Osteoblast (primary cell): ENCODE results near the gene ITPR3. TPM values are rescaled to one million over a fixed set of nuclear protein-coding genes. Genes with fewer than 3 reads are reported as not detected.

Source experiments
- DNase-seq: peaks from one replicate; pipeline ENCODE4 v3.0.0; 2011; ENCODE audit warnings: low spot score, mixed read lengths; ENCODE audit not compliant: insufficient read length; ENCODE audit errors: missing footprints
- H2AFZ ChIP-seq: 2 replicates; pipeline ENCODE4 v1.6.0; 2011; ENCODE audit warnings: mild to moderate bottlenecking, low read length
- H3K27ac ChIP-seq: 2 replicates; pipeline ENCODE4 v1.5.1; 2011; ENCODE audit warnings: mild to moderate bottlenecking, low read depth, low read length, moderate library complexity
- H3K27me3 ChIP-seq: 2 replicates; pipeline ENCODE4 v1.6.0; 2012; ENCODE audit warnings: mild to moderate bottlenecking, control low read depth, inconsistent platforms, low read length, moderate library complexity; ENCODE audit not compliant: insufficient read depth
- H3K36me3 ChIP-seq: 2 replicates; pipeline ENCODE4 v1.5.1; 2011; ENCODE audit warnings: mild to moderate bottlenecking, low read length, control low read depth, moderate library complexity; ENCODE audit not compliant: insufficient read depth
- H3K4me1 ChIP-seq: 2 replicates; pipeline ENCODE4 v1.5.1; 2011; ENCODE audit warnings: mild to moderate bottlenecking, low read length, control low read depth, moderate library complexity; ENCODE audit not compliant: insufficient read depth
- H3K4me2 ChIP-seq: 2 replicates; pipeline ENCODE4 v1.6.0; 2011; ENCODE audit warnings: mild to moderate bottlenecking, low read length; ENCODE audit not compliant: insufficient read depth
- H3K4me3 ChIP-seq: fragments of 200-600 bp; sonication (generic); 3 replicates; pipeline ENCODE4 v1.5.1; 2012; ENCODE audit warnings: mild to moderate bottlenecking, low read length, inconsistent platforms; ENCODE audit not compliant: insufficient read depth
- H3K79me2 ChIP-seq: 2 replicates; pipeline ENCODE4 v1.6.0; 2012; ENCODE audit warnings: mild to moderate bottlenecking, low read length, control low read depth, inconsistent platforms; ENCODE audit not compliant: insufficient read depth
- H3K9me3 ChIP-seq: 2 replicates; pipeline ENCODE4 v1.5.1; 2011; ENCODE audit warnings: low read depth, low read length, control low read depth
- H4K20me1 ChIP-seq: 2 replicates; pipeline ENCODE4 v1.6.0; 2012; ENCODE audit warnings: mild to moderate bottlenecking, low read length, control low read depth; ENCODE audit not compliant: insufficient read depth
- total RNA-seq: library from RNA; depleted of rRNA; stranded (reverse); fragments of >200 nt; gene quantifications from 2 replicates; pipeline ENCODE4 v1.2.3, GENCODE V29; 2012
- TF ChIP-seq, protein P1 (sequence below): IDR thresholded peaks from 2 replicates; pipeline ENCODE4 v1.5.1; 2011; ENCODE audit warnings: mild to moderate bottlenecking, low read depth, low read length, moderate library complexity; ENCODE audit errors: extremely low read depth

The ITPR3 gene
- total RNA-seq, 1 donor = 46.7 TPM

DNA sequence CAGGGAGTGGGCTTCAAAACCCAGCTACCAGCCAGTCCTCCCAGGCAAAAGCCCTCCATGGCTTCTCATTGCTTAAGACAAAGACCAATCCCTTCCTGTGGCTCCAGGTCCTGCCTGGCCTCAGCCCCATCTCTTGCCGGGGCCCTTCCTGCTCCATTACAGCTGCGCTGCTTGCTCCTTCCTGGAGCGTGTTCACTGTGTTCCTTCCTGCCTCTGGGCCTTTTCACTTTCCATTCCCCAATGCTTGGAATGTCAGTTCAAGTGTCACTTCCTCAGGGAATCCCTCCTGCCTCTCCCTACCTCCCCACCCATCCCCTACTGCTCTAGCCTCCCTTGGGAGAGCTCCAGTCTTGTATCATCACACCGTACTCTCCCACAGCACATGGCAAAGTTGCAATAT is 11.1 kb upstream of the ITPR3 start:
- TF ChIP-seq, protein P1, sequence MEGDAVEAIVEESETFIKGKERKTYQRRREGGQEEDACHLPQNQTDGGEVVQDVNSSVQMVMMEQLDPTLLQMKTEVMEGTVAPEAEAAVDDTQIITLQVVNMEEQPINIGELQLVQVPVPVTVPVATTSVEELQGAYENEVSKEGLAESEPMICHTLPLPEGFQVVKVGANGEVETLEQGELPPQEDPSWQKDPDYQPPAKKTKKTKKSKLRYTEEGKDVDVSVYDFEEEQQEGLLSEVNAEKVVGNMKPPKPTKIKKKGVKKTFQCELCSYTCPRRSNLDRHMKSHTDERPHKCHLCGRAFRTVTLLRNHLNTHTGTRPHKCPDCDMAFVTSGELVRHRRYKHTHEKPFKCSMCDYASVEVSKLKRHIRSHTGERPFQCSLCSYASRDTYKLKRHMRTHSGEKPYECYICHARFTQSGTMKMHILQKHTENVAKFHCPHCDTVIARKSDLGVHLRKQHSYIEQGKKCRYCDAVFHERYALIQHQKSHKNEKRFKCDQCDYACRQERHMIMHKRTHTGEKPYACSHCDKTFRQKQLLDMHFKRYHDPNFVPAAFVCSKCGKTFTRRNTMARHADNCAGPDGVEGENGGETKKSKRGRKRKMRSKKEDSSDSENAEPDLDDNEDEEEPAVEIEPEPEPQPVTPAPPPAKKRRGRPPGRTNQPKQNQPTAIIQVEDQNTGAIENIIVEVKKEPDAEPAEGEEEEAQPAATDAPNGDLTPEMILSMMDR = no peak
- Histone ChIP-seq H3K27me3 (no peaks in the 10 kb centered on the region), H3K79me2 (no peaks in the 10 kb centered on the region), H3K9me3 (no peaks in the 10 kb centered on the region), H2AFZ (peak overlapping the region; percentile 46), H3K4me2 (peak overlapping the region; percentile 54), H3K27ac (peak overlapping the region; percentile 83), H3K36me3 (no peaks in the 10 kb centered on the region), H3K4me1 (peaks cover 44% of the 10 kb centered on the region), H4K20me1 (no peaks in the 10 kb centered on the region), H3K4me3 (no peak overlapping the region)
- DNase-seq = peak; percentile 71

DNA sequence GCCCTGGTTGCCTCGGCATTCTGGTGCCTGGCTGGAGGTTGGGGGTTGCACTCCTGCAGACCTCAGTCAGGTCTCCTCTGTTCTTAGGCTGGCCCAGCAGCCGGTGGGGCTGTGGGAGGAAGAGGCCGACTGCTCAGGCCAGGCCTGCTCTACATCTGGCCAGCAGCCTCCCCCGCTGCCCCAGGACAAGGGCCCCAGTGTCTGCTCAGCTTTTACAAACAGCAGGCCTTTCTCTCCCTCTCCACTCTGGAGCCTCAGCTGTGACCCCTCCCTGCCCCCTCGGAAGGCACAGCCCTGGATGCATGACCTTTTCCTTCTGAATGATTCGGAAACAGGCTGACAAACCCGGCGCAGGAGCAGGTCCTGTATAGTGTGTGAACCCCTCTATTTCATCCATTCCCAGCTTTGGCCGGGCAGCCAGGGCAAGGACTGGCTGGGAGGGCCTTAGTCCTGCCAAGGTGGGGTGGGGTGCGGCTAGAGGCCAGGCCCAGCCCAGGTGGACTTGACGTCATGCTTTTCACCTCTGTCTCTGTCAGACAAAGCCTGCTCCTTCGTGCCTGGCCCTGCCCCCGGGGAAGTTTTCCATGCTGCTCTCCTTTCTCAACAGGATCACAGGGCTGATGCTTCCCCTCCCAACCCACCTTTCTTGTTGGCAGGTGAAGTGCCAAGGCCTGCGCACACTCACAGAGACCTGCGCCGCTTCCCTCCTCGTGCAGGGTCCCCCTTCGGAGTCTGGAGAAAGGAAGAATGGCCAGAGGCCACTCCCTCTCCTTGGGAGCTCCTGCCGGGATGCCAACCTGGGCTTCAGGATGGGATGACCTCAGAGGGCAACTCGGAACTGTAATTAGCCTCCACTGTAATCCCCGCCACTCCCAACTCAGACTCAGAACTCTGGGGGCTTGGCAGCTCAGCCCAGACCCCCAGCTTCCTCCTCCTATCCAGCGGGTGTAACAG is 10.1 kb upstream of the ITPR3 start:
- H4K20me1 ChIP-seq = no peaks in the 10 kb centered on the region
- H3K36me3 ChIP-seq = no peaks in the 10 kb centered on the region
- H3K9me3 ChIP-seq = no peaks in the 10 kb centered on the region
- no peak overlapping the region for H3K27ac ChIP-seq
- TF ChIP-seq, protein P1 = no peak
- peaks cover 44% of the 10 kb centered on the region for H3K4me1 ChIP-seq
- no peak overlapping the region for H3K4me2 ChIP-seq
- no peaks in the 10 kb centered on the region for H3K79me2 ChIP-seq
- H3K4me3 ChIP-seq = no peak overlapping the region
- H3K27me3 ChIP-seq = no peaks in the 10 kb centered on the region
- no peak overlapping the region for H2AFZ ChIP-seq
- peak; percentile 49 for DNase-seq

DNA sequence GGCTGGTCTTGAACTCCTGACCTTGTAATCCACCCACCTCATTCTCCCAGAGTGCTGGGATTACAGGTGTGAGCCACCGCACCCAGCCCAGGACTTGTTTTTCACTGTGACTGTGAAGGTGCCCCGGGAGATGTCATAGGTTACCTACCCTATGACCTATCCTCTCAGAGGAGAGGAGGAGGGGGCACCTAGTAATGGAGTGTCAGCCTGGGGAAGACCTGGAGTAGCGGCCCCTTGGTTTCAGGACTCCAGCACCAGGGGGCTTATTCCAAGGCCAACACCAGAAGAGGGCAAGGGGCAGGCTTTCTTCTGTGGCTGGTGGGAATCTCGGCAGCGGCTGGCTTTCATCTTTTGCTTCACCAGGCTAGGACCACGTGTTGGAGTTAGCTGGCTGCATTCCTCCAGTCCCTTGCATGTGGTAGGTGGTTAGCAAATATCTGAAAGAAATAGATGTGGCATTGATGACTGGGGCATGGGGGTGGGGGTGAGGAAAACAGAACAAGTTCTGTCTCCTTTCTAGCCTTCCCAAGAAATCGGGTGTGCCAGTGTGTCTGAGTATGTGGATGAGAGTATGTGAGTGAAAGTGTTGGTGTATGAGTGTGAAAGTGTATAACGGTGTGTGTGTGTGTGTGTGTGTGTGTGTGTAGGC is 7.9 kb upstream of the ITPR3 start:
- Histone ChIP-seq H4K20me1 (no peaks in the 10 kb centered on the region), H3K4me1 (peaks cover 44% of the 10 kb centered on the region), H2AFZ (peak overlapping the region; percentile 82), H3K27me3 (no peaks in the 10 kb centered on the region), H3K79me2 (no peaks in the 10 kb centered on the region), H3K36me3 (no peaks in the 10 kb centered on the region), H3K4me3 (peak overlapping the region; percentile 30), H3K4me2 (peak overlapping the region; percentile 79), H3K27ac (peak overlapping the region; percentile 91), H3K9me3 (no peaks in the 10 kb centered on the region)
- TF ChIP-seq, protein P1 = no peak
- DNase-seq = peak; percentile 94

DNA sequence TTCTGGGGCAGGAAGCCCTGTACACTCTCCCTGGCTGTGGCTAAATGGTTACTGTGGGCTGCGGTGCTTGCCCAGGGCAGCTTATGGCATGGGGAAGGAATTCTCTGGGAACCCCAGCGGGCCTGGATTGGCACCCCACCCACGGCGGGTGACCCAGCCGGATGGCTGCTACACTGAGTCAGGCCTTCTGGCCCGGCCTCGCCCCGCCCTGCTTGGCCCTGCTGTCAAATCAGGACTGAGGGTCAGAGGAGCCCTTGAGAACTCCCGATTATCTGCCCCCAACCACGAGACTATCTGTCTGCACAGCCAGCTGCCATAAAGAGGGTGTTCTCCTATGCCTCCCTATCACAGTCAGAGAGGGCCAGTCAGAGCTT is 7.3 kb upstream of the ITPR3 start:
- no peaks in the 10 kb centered on the region for H3K9me3 ChIP-seq
- peak overlapping the region; percentile 30 for H3K4me3 ChIP-seq
- H2AFZ ChIP-seq = peak overlapping the region; percentile 82
- H4K20me1 ChIP-seq = no peaks in the 10 kb centered on the region
- no peaks in the 10 kb centered on the region for H3K27me3 ChIP-seq
- H3K79me2 ChIP-seq = no peaks in the 10 kb centered on the region
- H3K27ac ChIP-seq = peak overlapping the region; percentile 91
- peak overlapping the region; percentile 79 for H3K4me2 ChIP-seq
- peak; percentile 99 for DNase-seq
- no peaks in the 10 kb centered on the region for H3K36me3 ChIP-seq
- peaks cover 42% of the 10 kb centered on the region for H3K4me1 ChIP-seq
- TF ChIP-seq, protein P1 = no peak
